ENCODE results near the gene PKD1L1. TPM values are rescaled to one million over a fixed set of nuclear protein-coding genes. Genes with fewer than 3 reads are reported as not detected.

PKD1L1 gene
- polyA plus RNA-seq, 1 donor (not counting 4 experiments of a cell fraction or from before 2014, with no cell fraction given), result 0.04 TPM

GRCh38 chr7:47896809-47897423 is 51.4 kb downstream of the PKD1L1 start:
- Histone ChIP-seq H3K9me3 (ENCODE audit: control insufficient read depth, low read depth, low read length) (no peaks in the 10 kb centered on the region), H3K36me3 (ENCODE audit: control insufficient read depth in 2 of 2, extremely low read depth in 1 of 2, insufficient read depth in 2 of 2, low read length in 2 of 2) (no peaks in the 10 kb centered on the region), H3K79me2 (ENCODE audit: control insufficient read depth, insufficient read depth, low read length) (no peaks in the 10 kb centered on the region), H3K27ac (ENCODE audit: control insufficient read depth, insufficient read depth, low read length) (no peak overlapping the region), H2AFZ (ENCODE audit: control insufficient read depth, low read length) (no peak overlapping the region), H3K4me1 (ENCODE audit: control insufficient read depth, extremely low read depth, insufficient read depth, low read length) (peaks cover 5% of the 10 kb centered on the region), H3K4me3 (ENCODE audit: control insufficient read depth in 2 of 3, extremely low read depth in 1 of 3, insufficient read depth in 2 of 3, low read depth in 1 of 3, low read length in 3 of 3) (no peak overlapping the region), H3K27me3 (ENCODE audit: control insufficient read depth, extremely low read depth, insufficient read depth, low read length) (no peaks in the 10 kb centered on the region), H4K20me1 (ENCODE audit: control insufficient read depth, extremely low read depth, insufficient read depth, low read length) (no peaks in the 10 kb centered on the region), H3K4me2 (ENCODE audit: control insufficient read depth, extremely low read depth, insufficient read depth, low read depth, low read length) (no peak overlapping the region), H3K9ac (ENCODE audit: control insufficient read depth, extremely low read depth, insufficient read depth, low read length) (no peak overlapping the region), H3K9me1 (ENCODE audit: control insufficient read depth, extremely low read depth, insufficient read depth, low read length) (no peaks in the 10 kb centered on the region)
- dilution Hi-C loops (cut with MboI; ENCODE audit: extremely low pct_ligation_motif_present, low sequenced_read_pairs), result no loop called here
- FAIRE-seq, result no peak
- no peak for DNase-seq (ENCODE audit: low read depth, low spot score)
- TF ChIP-seq CTCF (optimal IDR thresholded peaks at IDR 0.05 in 1 of 3, IDR thresholded peaks at IDR 0.05 in 1 of 3, conservative IDR thresholded peaks at IDR 0.05 in 1 of 3; ENCODE audit: extremely low read depth in 1 of 3, insufficient read depth in 2 of 3, low read length in 3 of 3) (no peak), EZH2 (IDR thresholded peaks at IDR 0.05; ENCODE audit: low read length) (no peak)

GRCh38 chr7:47895026-47895425 is 53.2 kb downstream of the PKD1L1 start:
- Histone ChIP-seq H3K4me2 (ENCODE audit: control insufficient read depth, extremely low read depth, insufficient read depth, low read depth, low read length) (no peak overlapping the region), H3K9ac (ENCODE audit: control insufficient read depth, extremely low read depth, insufficient read depth, low read length) (no peak overlapping the region), H2AFZ (ENCODE audit: control insufficient read depth, low read length) (no peak overlapping the region), H3K79me2 (ENCODE audit: control insufficient read depth, insufficient read depth, low read length) (no peaks in the 10 kb centered on the region), H3K9me1 (ENCODE audit: control insufficient read depth, extremely low read depth, insufficient read depth, low read length) (no peaks in the 10 kb centered on the region), H3K4me1 (ENCODE audit: control insufficient read depth, extremely low read depth, insufficient read depth, low read length) (peaks cover 5% of the 10 kb centered on the region), H3K9me3 (ENCODE audit: control insufficient read depth, low read depth, low read length) (no peaks in the 10 kb centered on the region), H3K36me3 (ENCODE audit: control insufficient read depth in 2 of 2, extremely low read depth in 1 of 2, insufficient read depth in 2 of 2, low read length in 2 of 2) (no peaks in the 10 kb centered on the region), H3K4me3 (ENCODE audit: control insufficient read depth in 2 of 3, extremely low read depth in 1 of 3, insufficient read depth in 2 of 3, low read depth in 1 of 3, low read length in 3 of 3) (no peak overlapping the region), H3K27ac (ENCODE audit: control insufficient read depth, insufficient read depth, low read length) (no peak overlapping the region), H3K27me3 (ENCODE audit: control insufficient read depth, extremely low read depth, insufficient read depth, low read length) (no peaks in the 10 kb centered on the region), H4K20me1 (ENCODE audit: control insufficient read depth, extremely low read depth, insufficient read depth, low read length) (no peaks in the 10 kb centered on the region)
- FAIRE-seq (no peak), DNase-seq (ENCODE audit: low read depth, low spot score) (no peak)
- TF ChIP-seq EZH2 (IDR thresholded peaks at IDR 0.05; ENCODE audit: low read length), result no peak
- no peak for TF ChIP-seq CTCF (optimal IDR thresholded peaks at IDR 0.05 in 1 of 3, IDR thresholded peaks at IDR 0.05 in 1 of 3, conservative IDR thresholded peaks at IDR 0.05 in 1 of 3; ENCODE audit: extremely low read depth in 1 of 3, insufficient read depth in 2 of 3, low read length in 3 of 3)
- dilution Hi-C loops (cut with MboI; ENCODE audit: extremely low pct_ligation_motif_present, low sequenced_read_pairs), result no loop called here
